Fibroblast of villous mesenchyme (primary cell): ENCODE measurements around the gene TPP1. TPM values are rescaled to one million over a fixed set of nuclear protein-coding genes. Genes with fewer than 3 reads are reported as not detected.
A peak's percentile ranks its signal among the peaks of the same experiment; 100 is the strongest.

ENCODE experiments used
- DNase-seq: peaks from one replicate; pipeline ENCODE4 v3.0.0-alpha.2; 2010; ENCODE audit warnings: low read depth
- H3K4me3 ChIP-seq: 2 replicates; pipeline ENCODE4 v1.5.1; 2011; ENCODE audit warnings: low read depth, mild to moderate bottlenecking, low read length
- total RNA-seq: library from RNA; depleted of rRNA; stranded (reverse); fragments of >200 nt; gene quantifications from 2 replicates; pipeline ENCODE4 v1.2.3, GENCODE V29; 2012
- TF ChIP-seq, protein P1 (sequence below): IDR thresholded peaks from 2 replicates; pipeline ENCODE4 v1.5.1; 2012; ENCODE audit warnings: low read depth, mild to moderate bottlenecking, low read length; ENCODE audit not compliant: insufficient read depth

TPP1 gene
- total RNA-seq, 1 donor = 98.4 TPM

DNA sequence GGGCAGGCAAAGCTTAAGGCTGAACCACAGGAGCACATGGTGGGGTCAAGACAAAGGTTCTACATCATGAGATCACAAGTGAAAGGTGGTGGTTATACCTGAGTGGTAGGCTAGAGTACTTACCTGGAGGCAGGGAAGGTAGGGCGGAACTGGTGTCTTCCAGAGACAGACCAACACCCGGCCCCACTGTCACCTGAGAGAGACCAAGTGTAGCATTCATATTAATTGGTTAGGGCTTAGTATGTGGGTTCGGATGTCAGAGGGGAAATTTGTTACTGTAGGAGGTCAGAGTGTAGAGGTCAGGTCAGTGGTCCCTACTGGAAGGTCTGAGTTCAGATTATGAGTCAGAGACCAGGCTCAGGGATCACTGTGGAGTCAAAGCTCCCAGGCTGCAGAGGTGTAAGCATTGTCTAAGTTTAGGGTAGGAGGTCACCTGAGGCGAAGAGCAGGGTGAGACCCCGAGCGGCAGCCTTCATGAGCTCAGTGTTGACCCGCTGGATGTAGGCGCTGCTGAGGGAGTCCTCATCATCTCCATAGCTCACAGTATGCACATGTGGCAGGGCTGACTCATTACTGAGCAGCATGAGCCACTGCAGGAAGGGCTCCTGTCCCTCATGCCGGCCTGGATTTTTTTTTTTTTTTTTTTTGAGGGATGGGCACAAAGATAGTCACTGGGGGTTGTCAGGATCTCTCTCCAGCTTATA is 3.2 kb downstream of the TPP1 start:
- no peak overlapping the region for H3K4me3 ChIP-seq
- no peak for DNase-seq
- TF ChIP-seq, protein P1, sequence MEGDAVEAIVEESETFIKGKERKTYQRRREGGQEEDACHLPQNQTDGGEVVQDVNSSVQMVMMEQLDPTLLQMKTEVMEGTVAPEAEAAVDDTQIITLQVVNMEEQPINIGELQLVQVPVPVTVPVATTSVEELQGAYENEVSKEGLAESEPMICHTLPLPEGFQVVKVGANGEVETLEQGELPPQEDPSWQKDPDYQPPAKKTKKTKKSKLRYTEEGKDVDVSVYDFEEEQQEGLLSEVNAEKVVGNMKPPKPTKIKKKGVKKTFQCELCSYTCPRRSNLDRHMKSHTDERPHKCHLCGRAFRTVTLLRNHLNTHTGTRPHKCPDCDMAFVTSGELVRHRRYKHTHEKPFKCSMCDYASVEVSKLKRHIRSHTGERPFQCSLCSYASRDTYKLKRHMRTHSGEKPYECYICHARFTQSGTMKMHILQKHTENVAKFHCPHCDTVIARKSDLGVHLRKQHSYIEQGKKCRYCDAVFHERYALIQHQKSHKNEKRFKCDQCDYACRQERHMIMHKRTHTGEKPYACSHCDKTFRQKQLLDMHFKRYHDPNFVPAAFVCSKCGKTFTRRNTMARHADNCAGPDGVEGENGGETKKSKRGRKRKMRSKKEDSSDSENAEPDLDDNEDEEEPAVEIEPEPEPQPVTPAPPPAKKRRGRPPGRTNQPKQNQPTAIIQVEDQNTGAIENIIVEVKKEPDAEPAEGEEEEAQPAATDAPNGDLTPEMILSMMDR = no peak

DNA sequence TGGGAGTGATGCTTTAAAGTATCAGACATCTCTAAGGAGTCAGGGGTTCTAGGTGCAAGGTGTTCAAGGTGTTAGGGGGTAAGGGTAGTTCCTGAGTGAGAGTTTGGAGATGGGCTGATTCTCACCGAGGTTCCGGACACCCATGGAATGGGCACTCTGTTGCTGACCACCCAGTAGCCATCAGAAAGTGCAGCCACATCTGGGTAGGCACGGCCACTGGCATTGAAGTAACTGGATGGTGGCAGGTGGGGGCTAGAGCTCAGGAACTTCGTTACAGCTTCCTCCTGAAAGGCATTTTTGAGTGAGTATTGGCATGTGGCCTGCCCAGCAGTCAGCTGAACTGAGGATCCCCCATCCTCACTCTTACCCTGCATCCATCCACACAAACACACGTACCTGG is 4.2 kb downstream of the TPP1 start:
- TF ChIP-seq, protein P1 = no peak
- H3K4me3 ChIP-seq = no peak overlapping the region
- DNase-seq = no peak

DNA sequence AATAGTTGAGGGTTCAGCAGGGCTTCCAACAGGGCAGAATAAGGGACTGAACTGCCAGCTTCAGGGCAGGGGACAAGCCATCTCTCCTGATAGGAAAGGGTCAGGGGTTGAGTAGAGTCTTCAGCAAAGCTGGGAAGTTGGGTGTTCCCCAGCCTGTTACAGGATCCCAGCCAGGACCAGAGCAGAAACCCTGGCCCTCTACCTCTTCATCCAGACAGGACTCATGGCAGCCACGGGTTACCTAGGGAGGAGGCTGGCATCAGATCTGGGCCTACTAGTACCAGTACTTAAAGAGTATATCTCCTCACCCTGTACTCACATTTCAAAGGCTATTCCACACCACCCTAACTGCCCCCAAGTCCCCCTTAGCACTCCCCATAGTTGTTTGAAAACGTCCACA is 4.8 kb downstream of the TPP1 start:
- H3K4me3 ChIP-seq = no peak overlapping the region
- no peak for DNase-seq
- TF ChIP-seq, protein P1 = no peak

DNA sequence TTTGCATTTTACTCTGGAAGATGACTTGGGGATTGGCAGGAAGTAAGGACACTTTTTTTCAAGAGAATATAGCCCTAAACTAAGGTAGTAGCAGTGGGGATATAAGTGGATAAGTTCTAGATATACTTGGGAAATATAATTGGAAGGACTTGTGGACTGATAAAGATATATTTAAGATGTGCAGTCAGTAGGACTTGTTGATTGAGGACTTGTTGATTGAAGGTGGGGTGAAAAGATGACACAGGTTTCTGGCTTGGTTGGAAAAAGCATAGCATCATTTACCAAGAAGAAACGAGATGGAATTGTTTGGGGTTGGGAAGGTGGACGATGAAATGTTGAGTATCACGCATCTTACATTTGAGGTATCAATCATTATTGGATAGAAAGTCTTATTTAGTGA is 5.7 kb downstream of the TPP1 start:
- no peak for DNase-seq
- no peak overlapping the region for H3K4me3 ChIP-seq
- TF ChIP-seq, protein P1 = no peak

DNA sequence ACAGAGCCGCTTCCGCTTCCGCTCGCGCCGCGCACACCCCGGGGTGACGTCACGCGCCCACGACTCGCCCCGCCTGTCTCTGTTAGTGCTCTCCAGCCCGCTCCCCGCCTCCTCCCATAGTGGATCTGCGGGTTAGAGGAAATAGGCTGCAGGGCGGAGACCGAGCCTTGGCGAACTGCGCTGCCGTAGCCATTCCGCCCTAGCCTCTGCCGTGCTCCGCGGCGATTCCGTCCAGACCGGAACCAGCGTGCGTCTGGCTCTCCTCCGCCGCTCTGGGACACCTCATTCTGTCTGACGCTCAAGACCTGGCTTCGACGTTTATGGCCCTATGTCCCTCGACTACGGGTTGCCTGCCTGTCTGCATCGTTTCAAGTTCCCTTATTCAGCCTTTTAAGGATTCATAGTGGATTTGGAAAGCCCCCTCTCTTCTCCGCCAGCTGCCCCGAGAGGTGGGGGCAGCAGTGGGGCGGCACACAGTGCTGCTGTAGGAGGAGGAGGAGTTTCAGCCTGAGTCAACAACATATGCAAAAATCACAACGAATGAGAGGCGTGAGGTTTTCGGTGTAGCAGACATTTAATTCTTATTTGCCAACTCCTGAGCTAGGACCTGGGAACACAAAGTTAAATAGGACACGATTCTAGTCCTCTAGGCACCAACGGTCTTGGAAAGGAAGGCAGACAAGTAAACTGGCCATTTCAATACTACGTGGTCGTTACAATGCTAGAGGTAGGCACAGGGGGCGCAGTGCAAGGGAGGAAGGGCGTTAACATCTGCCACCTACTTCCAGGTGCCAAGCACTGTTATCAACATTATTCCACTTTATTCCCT is 6.8 kb downstream of the TPP1 start, which contains the start of gene TAF10:
Gene TAF10, minus strand, starts transcription at position 4 of the 829 bp plus-strand sequence. CDS start 27 bp downstream, outside the sequence.
- DNase-seq = peak; percentile 98
- TF ChIP-seq, protein P1 = peak; percentile 50
- peak within 1 kb of the TSS; percentile 77 for H3K4me3 ChIP-seq

DNA sequence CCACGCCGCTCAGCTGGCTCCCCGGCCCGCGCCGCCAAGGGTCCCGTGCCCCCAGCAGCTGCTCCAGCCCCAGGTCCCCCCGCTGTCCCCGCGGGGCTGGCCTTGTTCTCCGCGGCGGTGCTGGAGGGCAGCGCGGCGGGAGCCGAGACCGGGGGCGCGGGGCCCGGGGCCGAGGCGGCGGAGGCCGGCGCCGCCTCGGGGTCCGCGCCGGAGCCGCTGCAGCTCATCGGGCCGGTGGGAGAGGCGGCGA is 7.3 kb downstream of the TPP1 start:
- TF ChIP-seq, protein P1 = no peak

More for the DNA sequence above, 7.3 kb downstream of the TPP1 start:
- DNase-seq = no peak
- peak overlapping the region; percentile 77 for H3K4me3 ChIP-seq
